SU-DHL-6 (cell line): ENCODE measurements around the gene PPP2R2C.

Experiments used
- H2AFZ ChIP-seq: fragments of 200-600 bp; sonication (generic); 2 replicates; pipeline ENCODE4 v1.6.1; 2014; ENCODE audit warnings: low read depth, mild to moderate bottlenecking, moderate library complexity, mixed read lengths, antibody characterized with exemption, low read length; ENCODE audit not compliant: severe bottlenecking
- H3F3A ChIP-seq: fragments of 200-600 bp; shearing (Covaris generic); 2 replicates; pipeline ENCODE4 v1.6.0; 2016; ENCODE audit warnings: antibody characterized with exemption, mild to moderate bottlenecking; ENCODE audit not compliant: insufficient read depth
- H3K27ac ChIP-seq: fragments of 200-600 bp; sonication (generic); 2 replicates; pipeline ENCODE4 v1.5.1; 2016; ENCODE audit warnings: low read depth, mild to moderate bottlenecking, low read length, moderate library complexity, mixed read lengths
- H3K27me3 ChIP-seq: fragments of 200-600 bp; sonication (generic), shearing (Covaris generic); 2 replicates; pipeline ENCODE4 v1.6.0; 2014; ENCODE audit warnings: mild to moderate bottlenecking, low read length
- H3K36me3 ChIP-seq: fragments of 200-600 bp; sonication (generic); 2 replicates; pipeline ENCODE4 v1.6.1; 2014; ENCODE audit warnings: mild to moderate bottlenecking, low read length, mixed read lengths
- H3K4me2 ChIP-seq: fragments of 300-600, 200-600 bp; shearing (Covaris generic), sonication (generic); 2 replicates; pipeline ENCODE4 v1.6.0; 2014; ENCODE audit warnings: low read length, low read depth, mild to moderate bottlenecking; ENCODE audit not compliant: poor library complexity, severe bottlenecking
- H3K4me3 ChIP-seq: fragments of 200-600 bp; sonication (generic); 2 replicates; pipeline ENCODE4 v1.5.1; 2014; ENCODE audit warnings: antibody characterized with exemption, low read length, mild to moderate bottlenecking, mixed read lengths; ENCODE audit not compliant: insufficient read depth, poor library complexity, severe bottlenecking
- H3K79me2 ChIP-seq: fragments of 200-600 bp; sonication (generic); 2 replicates; pipeline ENCODE4 v1.6.1; 2014; ENCODE audit warnings: mild to moderate bottlenecking, low read length, moderate library complexity; ENCODE audit not compliant: insufficient read depth
- H3K9ac ChIP-seq: fragments of 200-600 bp; sonication (generic); 2 replicates; pipeline ENCODE4 v1.7.0; 2014; ENCODE audit warnings: mild to moderate bottlenecking, low read length
- H3K9me2 ChIP-seq: fragments of 200-600 bp; sonication (generic); replicated peaks from 2 replicates; pipeline ENCODE4 v1.6.1; 2014; ENCODE audit warnings: low read length; ENCODE audit not compliant: insufficient read depth
- H3K9me3 ChIP-seq: fragments of 200-600 bp; sonication (generic); 2 replicates; pipeline ENCODE4 v1.6.1; 2014; ENCODE audit warnings: low read length, mixed read lengths; ENCODE audit not compliant: insufficient read depth
- H4K20me1 ChIP-seq: fragments of 200-600 bp; sonication (generic); 2 replicates; pipeline ENCODE4 v1.6.1; 2014; ENCODE audit warnings: low read depth, mild to moderate bottlenecking, antibody characterized with exemption, low read length, moderate library complexity, mixed read lengths
- EZH2phosphoT487 ChIP-seq: fragments of 200-600 bp; sonication (generic), shearing (Covaris generic); conservative IDR thresholded peaks from 2 replicates; pipeline ENCODE4 v1.6.1; 2018; ENCODE audit warnings: mild to moderate bottlenecking, antibody characterized with exemption, low read length, moderate library complexity, mixed read lengths
- TF ChIP-seq, protein P1 (sequence below): fragments of 200-600 bp; sonication (generic); IDR thresholded peaks from one replicate; pipeline ENCODE4 v1.5.1; 2017; ENCODE audit warnings: antibody characterized with exemption, mild to moderate bottlenecking, low read length, moderate library complexity; ENCODE audit not compliant: insufficient read depth, poor library complexity, severe bottlenecking

The PPP2R2C gene

DNA sequence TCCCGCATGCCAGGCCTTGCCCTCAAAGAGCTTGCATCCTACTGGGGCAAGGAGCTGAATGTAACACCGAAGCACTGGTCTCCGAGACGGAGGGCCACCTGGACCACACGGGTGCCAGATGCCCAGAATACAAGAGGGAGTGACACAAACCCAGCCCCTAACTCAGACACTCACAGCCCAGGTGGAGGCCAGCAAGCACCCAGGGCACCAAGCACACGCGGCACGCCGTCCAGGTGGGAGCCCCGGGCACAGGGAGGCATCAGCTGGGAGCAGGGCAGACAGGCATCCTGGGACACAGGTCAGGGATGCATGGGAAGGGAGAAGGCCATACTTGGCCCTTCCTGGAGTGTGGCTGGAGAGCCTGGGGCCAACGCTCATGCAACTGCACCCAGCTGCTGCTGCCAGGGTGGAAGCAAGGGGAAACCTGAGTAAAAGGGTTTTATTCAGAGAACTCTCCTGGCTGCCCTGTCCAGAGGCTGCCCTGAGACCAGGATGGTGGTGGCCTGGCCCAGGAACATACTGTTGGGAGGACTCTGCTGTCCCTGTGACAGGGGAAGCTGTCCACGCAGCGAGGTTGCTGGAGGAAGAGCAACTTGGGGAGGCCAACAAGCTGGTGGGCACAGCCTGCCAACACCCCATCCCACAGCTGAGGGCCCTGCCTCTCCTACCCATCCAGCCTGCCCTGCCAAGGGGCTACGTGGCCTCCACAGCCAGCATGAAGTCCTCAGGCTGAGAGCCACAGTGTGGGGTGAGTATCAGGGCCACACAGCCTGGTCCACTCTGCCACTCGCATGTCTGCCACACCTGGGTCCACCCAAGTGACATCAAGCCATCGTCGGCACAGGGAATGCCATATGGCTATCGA is 22.2 kb upstream of the PPP2R2C start:
- Histone ChIP-seq H3K4me2 (no peak overlapping the region), H3F3A (no peaks in the 10 kb centered on the region), H2AFZ (no peak overlapping the region), H3K9me2 (no peaks in the 10 kb centered on the region), H3K4me3 (no peak overlapping the region), H3K27me3 (no peaks in the 10 kb centered on the region), H4K20me1 (no peaks in the 10 kb centered on the region), H3K27ac (no peak overlapping the region), H3K36me3 (no peaks in the 10 kb centered on the region), H3K9me3 (no peaks in the 10 kb centered on the region), H3K9ac (no peak overlapping the region), H3K79me2 (no peaks in the 10 kb centered on the region)
- TF ChIP-seq, protein P1, sequence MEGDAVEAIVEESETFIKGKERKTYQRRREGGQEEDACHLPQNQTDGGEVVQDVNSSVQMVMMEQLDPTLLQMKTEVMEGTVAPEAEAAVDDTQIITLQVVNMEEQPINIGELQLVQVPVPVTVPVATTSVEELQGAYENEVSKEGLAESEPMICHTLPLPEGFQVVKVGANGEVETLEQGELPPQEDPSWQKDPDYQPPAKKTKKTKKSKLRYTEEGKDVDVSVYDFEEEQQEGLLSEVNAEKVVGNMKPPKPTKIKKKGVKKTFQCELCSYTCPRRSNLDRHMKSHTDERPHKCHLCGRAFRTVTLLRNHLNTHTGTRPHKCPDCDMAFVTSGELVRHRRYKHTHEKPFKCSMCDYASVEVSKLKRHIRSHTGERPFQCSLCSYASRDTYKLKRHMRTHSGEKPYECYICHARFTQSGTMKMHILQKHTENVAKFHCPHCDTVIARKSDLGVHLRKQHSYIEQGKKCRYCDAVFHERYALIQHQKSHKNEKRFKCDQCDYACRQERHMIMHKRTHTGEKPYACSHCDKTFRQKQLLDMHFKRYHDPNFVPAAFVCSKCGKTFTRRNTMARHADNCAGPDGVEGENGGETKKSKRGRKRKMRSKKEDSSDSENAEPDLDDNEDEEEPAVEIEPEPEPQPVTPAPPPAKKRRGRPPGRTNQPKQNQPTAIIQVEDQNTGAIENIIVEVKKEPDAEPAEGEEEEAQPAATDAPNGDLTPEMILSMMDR = no peak
- no peak for TF ChIP-seq EZH2phosphoT487

DNA sequence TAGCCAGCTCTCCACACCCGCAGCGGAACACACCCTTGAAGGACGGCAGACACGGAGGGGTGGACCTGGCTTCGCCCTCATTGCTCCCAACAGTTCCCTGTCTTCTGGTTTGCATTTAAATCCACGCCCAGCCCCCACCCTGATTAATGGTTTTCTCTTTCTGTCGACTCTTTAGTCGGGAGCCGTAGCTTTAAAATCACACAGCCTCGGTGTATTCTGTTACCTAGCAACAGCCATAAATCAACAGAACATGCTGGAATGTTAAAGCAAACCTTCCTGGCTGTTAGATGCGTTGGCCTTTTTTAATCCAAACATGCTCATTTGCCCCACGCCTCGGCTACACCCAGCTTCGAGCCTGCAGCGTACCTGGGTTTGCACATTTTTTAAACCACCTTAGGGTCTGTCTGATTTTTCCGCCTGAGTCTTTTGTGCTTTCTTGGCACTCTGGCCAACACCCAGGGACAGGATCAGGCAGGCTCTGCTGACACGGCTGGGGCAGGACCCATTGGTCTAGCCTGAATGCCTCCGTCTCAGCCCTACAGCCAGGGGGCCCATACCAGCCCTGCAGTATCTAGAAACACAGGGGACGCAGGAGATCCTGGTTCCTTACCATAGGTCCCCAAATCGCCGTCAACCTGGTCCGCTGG is 21.4 kb upstream of the PPP2R2C start:
- Histone ChIP-seq H3K9me2 (no peaks in the 10 kb centered on the region), H3K9ac (no peak overlapping the region), H3K27me3 (no peaks in the 10 kb centered on the region), H3K4me2 (no peak overlapping the region), H3F3A (no peaks in the 10 kb centered on the region), H3K4me3 (no peak overlapping the region), H3K79me2 (no peaks in the 10 kb centered on the region), H2AFZ (no peak overlapping the region), H3K27ac (no peak overlapping the region), H3K9me3 (no peaks in the 10 kb centered on the region), H4K20me1 (no peaks in the 10 kb centered on the region), H3K36me3 (no peaks in the 10 kb centered on the region)
- TF ChIP-seq EZH2phosphoT487 = no peak
- TF ChIP-seq, protein P1 = no peak

DNA sequence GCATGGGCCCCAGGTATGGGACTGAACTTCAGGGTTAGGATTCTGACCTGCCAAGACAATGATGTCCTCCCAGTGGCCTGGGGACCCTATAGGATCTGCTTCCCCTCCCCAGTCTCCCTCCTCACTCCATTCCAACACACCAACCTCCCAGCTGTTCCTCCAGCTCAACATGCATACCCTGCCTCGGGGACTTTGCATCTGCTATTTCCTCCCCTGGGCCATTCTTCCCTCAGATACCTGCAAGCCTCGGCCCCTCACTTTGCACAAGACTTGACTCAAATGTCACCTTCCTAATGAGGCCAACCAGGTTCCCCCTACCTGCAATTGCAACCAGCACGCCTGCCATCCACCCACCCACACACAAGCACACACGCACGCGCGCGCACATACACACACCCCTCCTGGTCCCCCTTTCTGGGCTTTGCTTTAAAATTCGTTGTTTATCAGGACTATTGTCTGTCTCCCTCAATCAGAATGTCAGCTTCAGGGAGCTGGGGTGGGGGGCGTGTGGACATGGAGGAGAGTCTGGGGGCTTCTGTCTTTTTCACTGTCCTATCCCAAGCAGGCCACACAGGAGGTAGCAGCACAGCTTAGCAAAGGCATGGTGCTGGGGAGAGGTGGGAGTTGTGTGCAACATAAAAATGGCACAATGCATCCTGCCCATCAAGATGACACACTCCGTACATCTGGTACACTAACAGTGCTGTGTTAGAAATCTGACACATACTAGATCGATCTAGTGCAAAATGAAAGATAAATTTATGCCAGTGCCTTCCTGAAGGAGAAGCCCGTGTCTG is 20.6 kb upstream of the PPP2R2C start:
- no peak overlapping the region for H3K4me3 ChIP-seq
- no peaks in the 10 kb centered on the region for H3F3A ChIP-seq
- H3K9ac ChIP-seq = no peak overlapping the region
- H3K36me3 ChIP-seq = no peaks in the 10 kb centered on the region
- H3K9me2 ChIP-seq = no peaks in the 10 kb centered on the region
- H3K4me2 ChIP-seq = no peak overlapping the region
- H3K27ac ChIP-seq = no peak overlapping the region
- no peaks in the 10 kb centered on the region for H4K20me1 ChIP-seq
- H2AFZ ChIP-seq = no peak overlapping the region
- no peaks in the 10 kb centered on the region for H3K9me3 ChIP-seq
- H3K27me3 ChIP-seq = no peaks in the 10 kb centered on the region
- no peaks in the 10 kb centered on the region for H3K79me2 ChIP-seq
- TF ChIP-seq, protein P1 = no peak
- no peak for TF ChIP-seq EZH2phosphoT487
